Stimulated activated CD4-positive, alpha-beta T cell treated with anti-CD3 and anti-CD28 coated beads, Interleukin-4, amount 100 ng/mL, for 24 hours (primary cell): ENCODE data around the gene ELF1.
"Not testable (repeated sequence)": the region's sequence is repeated elsewhere in the genome, so short reads cannot be mapped to it uniquely, and the experiment has no call there.

Experiments used
- DNase-seq: peaks from one replicate; pipeline ENCODE4 v3.0.0-alpha.2; 2020

ELF1 gene

GRCh38 chr13:40929883-40930282, 89.2 kb downstream of the ELF1 start:
- not testable (repeated sequence) for DNase-seq

DNA sequence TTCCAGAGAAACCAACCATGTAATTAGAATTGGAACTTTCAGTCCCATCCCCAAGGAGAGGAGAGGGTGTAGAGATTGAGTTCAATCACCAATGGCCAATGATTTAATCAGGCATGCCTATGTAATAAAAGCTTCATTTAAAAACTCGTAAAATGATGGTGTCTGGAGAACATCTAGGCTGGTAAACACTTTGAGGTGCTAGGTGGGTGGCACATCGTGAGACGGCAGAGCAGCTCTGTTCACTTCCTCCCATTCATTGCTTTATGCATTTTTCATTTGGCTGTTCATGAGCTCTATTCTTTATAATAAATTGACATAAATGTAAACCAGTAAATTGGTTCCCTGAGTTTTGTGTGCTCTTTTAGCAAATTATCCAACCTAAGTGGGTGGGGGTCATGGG, 90.1 kb downstream of the ELF1 start:
- DNase-seq: no peak

DNA sequence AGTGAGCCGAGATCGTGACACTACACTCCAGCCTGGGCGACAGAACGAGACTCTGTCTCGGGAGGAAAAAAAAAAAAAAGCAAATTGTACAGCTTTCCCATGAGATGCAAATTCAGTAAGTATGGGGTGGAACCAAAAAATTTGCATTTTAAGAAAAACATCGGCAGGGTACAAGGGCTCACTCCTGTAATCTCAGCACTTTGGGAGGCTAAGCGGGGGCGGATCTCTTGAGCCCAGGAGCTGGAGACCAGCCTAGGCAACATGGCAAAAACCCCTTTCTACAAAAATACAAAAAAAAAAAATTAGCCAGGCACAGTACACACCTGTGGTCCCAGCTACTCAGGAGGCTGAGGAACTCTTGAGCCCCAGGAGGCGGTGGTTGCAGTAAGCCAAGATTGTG, 91.2 kb downstream of the ELF1 start:
- no peak for DNase-seq

GRCh38 chr13:40923867-40924266, 95.2 kb downstream of the ELF1 start:
- no peak for DNase-seq

DNA sequence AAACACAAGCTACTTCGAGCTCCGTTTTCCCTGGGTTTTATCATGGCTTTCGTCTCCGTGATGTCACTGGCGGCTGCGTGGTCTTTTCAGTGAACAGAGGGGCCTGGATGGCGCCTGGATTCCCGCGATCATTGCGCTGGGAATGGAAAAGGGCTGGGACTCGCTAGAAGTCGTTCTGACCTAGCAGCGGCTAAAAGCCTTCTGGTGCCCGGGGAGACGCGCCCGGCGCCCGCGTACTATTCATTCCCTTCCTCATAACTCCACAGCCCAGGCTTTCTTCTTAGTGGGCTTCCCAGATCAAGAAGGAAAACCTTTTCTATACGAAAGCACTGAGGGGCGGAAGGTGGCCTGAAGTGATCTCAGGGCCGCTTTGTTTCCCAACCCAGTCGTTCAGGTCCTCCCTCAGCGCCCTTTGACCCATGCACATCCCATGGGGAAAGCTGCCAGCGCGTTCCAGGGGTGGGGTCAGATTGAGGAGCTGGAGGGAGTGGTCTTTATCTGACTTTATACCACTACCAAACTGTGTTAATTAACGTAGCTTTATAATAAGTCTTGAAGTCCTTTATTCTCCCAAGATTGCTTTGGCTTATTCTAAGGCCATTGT, 96.6 kb downstream of the ELF1 start:
- DNase-seq: no peak

DNA sequence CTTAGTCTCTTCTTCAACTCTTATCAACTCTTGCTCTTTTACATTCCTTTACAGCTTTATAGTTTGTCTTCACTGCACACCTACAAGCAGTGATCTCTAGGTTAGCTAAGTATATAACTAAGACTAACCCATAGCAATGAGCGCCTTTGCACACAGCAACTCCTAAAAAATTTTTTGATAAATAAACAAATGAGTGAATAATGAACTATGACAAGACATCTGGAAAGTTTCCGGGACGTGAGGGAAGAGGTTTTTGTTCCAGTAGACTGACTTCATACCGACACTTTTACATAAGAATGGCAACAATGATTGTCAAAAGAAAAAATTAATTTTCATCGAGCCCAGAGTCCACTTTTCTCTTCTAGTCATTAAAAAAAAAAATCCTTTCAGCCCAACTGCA, 98.3 kb downstream of the ELF1 start:
- DNase-seq: no peak

DNA sequence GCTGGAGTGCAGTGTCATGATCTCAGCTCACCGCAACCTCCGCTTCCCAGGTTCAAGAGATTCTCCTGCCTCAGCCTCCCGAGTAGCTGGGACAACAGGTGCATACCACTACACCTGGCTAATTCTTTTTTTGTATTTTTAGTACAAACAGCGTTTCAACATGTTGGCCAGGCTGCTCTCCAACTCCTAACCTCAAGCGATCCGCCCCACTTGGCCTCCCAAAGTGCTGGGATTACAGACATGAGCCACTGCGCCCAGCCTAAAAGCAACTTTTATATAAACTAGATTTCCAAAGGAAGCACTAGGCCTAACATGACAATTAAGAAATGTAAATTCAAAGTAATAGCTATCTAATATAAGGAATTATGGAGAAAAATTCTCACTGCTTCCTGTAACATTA, 99.2 kb downstream of the ELF1 start:
- DNase-seq: not testable (repeated sequence)

- no peak for DNase-seq
Measured at GRCh38 chr13:40916207-40916998, 102.7 kb downstream of the ELF1 start.

GRCh38 chr13:40914863-40915262, 104.3 kb downstream of the ELF1 start:
- DNase-seq: not testable (repeated sequence)

DNA sequence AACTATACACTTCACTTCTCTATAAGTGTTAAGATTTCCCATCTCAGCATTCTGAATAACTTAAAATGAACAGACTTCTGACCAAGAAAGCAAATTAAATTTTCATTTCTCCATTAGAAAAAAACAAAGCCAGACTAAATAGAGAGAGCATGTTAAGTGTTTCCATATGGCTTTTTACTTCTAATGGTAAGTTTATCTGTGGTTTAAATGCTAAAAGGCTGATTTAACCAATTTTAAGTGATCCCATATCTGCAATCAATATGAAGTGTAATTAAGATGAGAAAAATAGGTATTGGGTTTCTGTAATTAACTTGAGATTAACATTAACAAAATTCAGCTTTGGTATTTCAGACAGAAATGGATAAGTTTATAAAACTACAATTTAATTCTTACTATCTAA, 107.8 kb downstream of the ELF1 start:
- no peak for DNase-seq

DNA sequence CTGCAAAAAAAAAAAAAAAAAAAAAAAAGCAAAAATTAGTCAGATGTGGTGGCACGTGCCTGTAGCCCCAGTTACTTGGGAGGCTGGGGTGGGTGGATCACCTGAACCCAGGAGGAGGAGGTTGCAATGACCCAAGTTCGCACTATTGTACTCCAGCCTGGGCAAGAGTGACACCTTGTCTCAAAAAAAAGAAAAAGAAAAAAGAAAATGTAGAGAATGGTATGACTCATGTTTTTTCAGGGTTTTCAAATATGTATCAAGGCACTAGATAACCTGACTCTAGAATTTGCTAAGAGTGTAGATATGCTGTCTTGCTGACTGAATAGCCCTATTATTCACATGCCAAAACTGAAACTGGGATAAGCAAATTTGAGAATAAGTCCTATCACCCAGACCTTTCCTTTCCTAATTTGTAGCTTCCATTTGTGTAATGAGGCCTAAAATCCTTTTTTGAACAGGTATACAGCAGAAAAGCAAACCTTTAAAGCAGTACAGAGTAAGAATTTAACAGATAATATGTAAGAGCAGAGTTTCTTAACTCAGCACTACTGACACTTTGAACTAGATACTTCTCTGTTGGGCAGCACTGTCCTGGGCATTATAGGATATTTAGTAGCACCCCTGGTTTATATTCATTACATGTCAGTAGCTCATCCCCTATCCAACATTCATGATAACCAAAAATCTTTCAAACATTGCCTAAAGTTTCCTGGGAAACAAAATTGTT, 108.6 kb downstream of the ELF1 start:
- peak; percentile 12 for DNase-seq

- DNase-seq: not testable (repeated sequence)
Measured at GRCh38 chr13:40909541-40910200, 109.4 kb downstream of the ELF1 start.

- DNase-seq: no peak
Measured at GRCh38 chr13:40908546-40908945, 110.6 kb downstream of the ELF1 start.

GRCh38 chr13:40901032-40901431, 118.1 kb downstream of the ELF1 start:
- not testable (repeated sequence) for DNase-seq

DNA sequence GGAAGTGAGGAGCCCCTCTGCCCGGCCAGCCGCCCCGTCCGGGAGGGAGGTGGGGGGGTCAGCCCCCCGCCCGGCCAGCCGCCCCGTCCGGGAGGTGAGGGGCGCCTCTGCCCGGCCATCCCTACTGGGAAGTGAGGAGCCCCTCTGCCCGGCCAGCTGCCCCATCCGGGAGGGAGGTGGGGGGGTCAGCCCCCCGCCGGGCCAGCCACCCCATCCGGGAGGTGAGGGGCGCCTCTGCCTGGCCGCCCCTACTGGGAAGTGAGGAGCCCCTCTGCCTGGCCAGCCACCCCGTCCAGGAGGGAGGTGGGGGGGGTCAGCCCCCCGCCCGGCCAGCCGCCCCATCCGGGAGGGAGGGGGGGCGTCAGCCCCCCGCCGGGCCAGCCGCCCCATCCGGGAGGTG, 118.5 kb downstream of the ELF1 start:
- DNase-seq: not testable (repeated sequence)

- DNase-seq: no peak
Measured at GRCh38 chr13:40897053-40897452, 122.1 kb downstream of the ELF1 start.

- no peak for DNase-seq
Measured at GRCh38 chr13:40895227-40896184, 123.6 kb downstream of the ELF1 start.

DNA sequence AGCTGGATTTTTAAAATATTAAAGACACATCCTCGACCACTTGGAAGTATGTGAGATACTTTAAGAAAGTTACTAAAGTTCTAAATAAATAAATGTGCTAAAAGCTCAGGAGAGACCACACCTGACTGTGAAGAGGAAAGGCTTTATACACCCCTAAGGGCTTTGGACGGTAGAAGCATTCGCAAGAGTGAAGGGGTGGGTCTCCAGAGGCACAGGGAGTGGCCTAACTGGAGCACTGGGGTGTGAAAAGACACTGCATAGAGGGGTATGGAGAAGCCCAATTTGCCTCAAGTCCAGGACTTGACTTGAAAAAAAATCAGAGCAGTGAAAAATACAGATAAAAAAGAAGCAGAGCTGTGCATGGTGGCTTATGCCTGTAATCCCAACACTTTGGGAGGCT, 125.5 kb downstream of the ELF1 start:
- not testable (repeated sequence) for DNase-seq

DNA sequence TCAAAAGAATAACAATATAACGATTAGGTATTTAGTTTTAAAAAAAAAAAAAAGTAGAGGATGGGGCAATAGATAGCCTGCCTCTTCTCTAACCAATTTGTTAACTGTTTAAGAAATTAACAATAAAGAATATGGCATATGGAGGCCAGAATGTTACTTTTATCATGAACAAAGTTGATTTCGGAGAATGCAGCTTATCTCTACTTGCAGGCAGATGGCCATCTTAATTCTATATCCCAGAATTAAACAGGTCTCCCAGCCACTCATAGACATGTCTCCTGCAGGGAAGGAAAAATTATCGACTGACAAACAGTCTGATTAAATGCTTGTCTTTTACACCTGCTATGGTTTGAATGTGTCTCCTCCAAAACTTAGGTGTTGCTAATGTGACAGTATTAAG, 133.1 kb downstream of the ELF1 start:
- DNase-seq: no peak

GRCh38 chr13:40884175-40884574, 134.9 kb downstream of the ELF1 start:
- DNase-seq: not testable (repeated sequence)
